ENCODE data around the gene C1S. TPM values are rescaled to one million over a fixed set of nuclear protein-coding genes. Genes with fewer than 3 reads are reported as not detected.
"Not testable (repeated sequence)": the region's sequence is repeated elsewhere in the genome, so short reads cannot be mapped to it uniquely, and the experiment has no call there.

The C1S gene
- total RNA-seq, 4 donors from 2014 or later: 52.6 to 187 (median 59.3) TPM

GRCh38 chr12:7026854-7027253 lies 33.7 kb upstream of the C1S start:
- no peak overlapping the region for H3K4me3 ChIP-seq (ENCODE audit: low read depth, poor library complexity, severe bottlenecking)
- 87 to 100% methylated on average over 1 of the region's 1 CpG for WGBS, 2 donors
- TF ChIP-seq POLR2A (IDR thresholded peaks at IDR 0.05) (no peak), CTCF (IDR thresholded peaks at IDR 0.05) (no peak)
- intact Hi-C loops (cut with DNase I; ENCODE audit: low total_unique reads): no loop called here
- no peak for DNase-seq (ENCODE audit: low spot score in 2 of 2)

- H3K4me3 ChIP-seq (ENCODE audit: low read depth, poor library complexity, severe bottlenecking): no peak overlapping the region
- TF ChIP-seq POLR2A (IDR thresholded peaks at IDR 0.05) (no peak), CTCF (IDR thresholded peaks at IDR 0.05) (no peak)
- DNase-seq (ENCODE audit: low spot score in 2 of 2): no peak
- 60 to 71% methylated on average over 4 to 5 of the region's 6 CpGs for WGBS, 2 donors
- intact Hi-C loops (cut with DNase I; ENCODE audit: low total_unique reads): no loop called here
These were observed 29.2 kb upstream of the C1S start for GRCh38 chr12:7031306-7031705.

GRCh38 chr12:7032990-7033389 lies 27.5 kb upstream of the C1S start:
- WGBS, 2 donors: 76 to 88% methylated on average over 2 of the region's 2 CpGs
- DNase-seq (ENCODE audit: low spot score in 2 of 2): no peak

GRCh38 chr12:7034464-7034863 lies 26.1 kb upstream of the C1S start:
- intact Hi-C loops (cut with DNase I; ENCODE audit: low total_unique reads): no loop called here
- no peak for DNase-seq (ENCODE audit: low spot score in 2 of 2)
- TF ChIP-seq POLR2A (IDR thresholded peaks at IDR 0.05) (no peak), CTCF (IDR thresholded peaks at IDR 0.05) (no peak)
- WGBS, 2 donors: 79 to 90% methylated on average over 1 of the region's 1 CpG
- no peak overlapping the region for H3K4me3 ChIP-seq (ENCODE audit: low read depth, poor library complexity, severe bottlenecking)

More at GRCh38 chr12:7032990-7033389, 27.5 kb upstream of the C1S start:
- TF ChIP-seq POLR2A (IDR thresholded peaks at IDR 0.05) (no peak), CTCF (IDR thresholded peaks at IDR 0.05) (no peak)
- intact Hi-C loops (cut with DNase I; ENCODE audit: low total_unique reads): no loop called here
- H3K4me3 ChIP-seq (ENCODE audit: low read depth, poor library complexity, severe bottlenecking): no peak overlapping the region

- intact Hi-C loops (cut with DNase I; ENCODE audit: low total_unique reads): no loop called here
- WGBS, 2 donors: 69 to 80% methylated on average over 2 of the region's 2 CpGs
- DNase-seq (ENCODE audit: low spot score in 2 of 2): no peak
- TF ChIP-seq CTCF (IDR thresholded peaks at IDR 0.05) (no peak), POLR2A (IDR thresholded peaks at IDR 0.05) (no peak)
- no peak overlapping the region for H3K4me3 ChIP-seq (ENCODE audit: low read depth, poor library complexity, severe bottlenecking)
These were observed 25.1 kb upstream of the C1S start for GRCh38 chr12:7035463-7035862.

GRCh38 chr12:7037411-7037810 lies 23.1 kb upstream of the C1S start:
- intact Hi-C loops (cut with DNase I; ENCODE audit: low total_unique reads); H3K4me3 ChIP-seq (ENCODE audit: low read depth, poor library complexity, severe bottlenecking); DNase-seq (ENCODE audit: low spot score in 2 of 2): not testable (repeated sequence)
- 93 to 97% methylated on average over 21 to 32 of the region's 32 CpGs for WGBS, 2 donors

Data from lower leg skin (tissue), 4 donors.